Measurements from ENCODE around the gene TMEM222.

GRCh38 chr1:27374362-27375086 is 52.6 kb downstream of the TMEM222 start, which contains the start of gene FCN3:
- TF ChIP-seq POLR2AphosphoS5 (IDR thresholded peaks at IDR 0.05; ENCODE audit: low read depth, low read length) (no peak), SIN3A (IDR thresholded peaks at IDR 0.05; ENCODE audit: borderline replicate concordance, insufficient read depth, low read length) (no peak), TAF1 (IDR thresholded peaks at IDR 0.05; ENCODE audit: borderline replicate concordance, insufficient read depth, low read length) (no peak)

Measured in PFSK-1 (cell line).